HL-60 (cell line): ENCODE data around the gene PLSCR3.

ENCODE experiments used
- DNase-seq, 2 experiments: peaks; one replicate each; pipeline ENCODE4 v3.0.0-alpha.2; 2010 to 2020; ENCODE audit warnings: low read depth in 1 of 2, low spot score in 1 of 2
- H3K27ac ChIP-seq: fragments of 250-450 bp; sonication (Bioruptor Pico); replicated peaks from 2 replicates; pipeline ENCODE4 v1.5.1; 2020; ENCODE audit warnings: mild to moderate bottlenecking, moderate library complexity
- H3K27me3 ChIP-seq: fragments of 250-450 bp; sonication (Bioruptor Pico); 2 replicates; pipeline ENCODE4 v1.5.1; 2021; ENCODE audit warnings: mild to moderate bottlenecking, moderate library complexity; ENCODE audit not compliant: insufficient read depth, poor library complexity, severe bottlenecking
- H3K4me3 ChIP-seq: replicated peaks from 2 replicates; pipeline ENCODE4 v1.5.1; 2011; ENCODE audit warnings: mild to moderate bottlenecking, control low read depth, low read length; ENCODE audit not compliant: insufficient read depth
- CTCF ChIP-seq: IDR thresholded peaks from one replicate; pipeline ENCODE4 v1.5.1; 2011; ENCODE audit warnings: low read length, control low read depth, inconsistent platforms; ENCODE audit not compliant: insufficient read depth
- GABPA ChIP-seq: IDR thresholded peaks from 2 replicates; pipeline ENCODE4 v1.6.1; 2012; ENCODE audit warnings: low read depth
- POLR2AphosphoS5 ChIP-seq: IDR thresholded peaks from 2 replicates; pipeline ENCODE4 v1.6.1; 2012; ENCODE audit warnings: low read depth
- REST ChIP-seq: IDR thresholded peaks from 2 replicates; pipeline ENCODE4 v1.6.1; 2012; ENCODE audit warnings: low read depth; ENCODE audit not compliant: insufficient replicate concordance
- SPI1 ChIP-seq: IDR thresholded peaks from 2 replicates; pipeline ENCODE4 v1.6.1; 2012; ENCODE audit warnings: low read depth, mild to moderate bottlenecking, borderline replicate concordance

Gene PLSCR3

GRCh38 chr17:7423679-7424078 lies 29.4 kb upstream of the PLSCR3 start:
- Histone ChIP-seq H3K27ac (no peak overlapping the region), H3K4me3 (no peak overlapping the region), H3K27me3 (no peaks in the 10 kb centered on the region)
- no peak for TF ChIP-seq GABPA
- no peak for TF ChIP-seq SPI1
- DNase-seq = no peak

- TF ChIP-seq CTCF (no peak), REST (no peak), SPI1 (no peak), GABPA (no peak), POLR2AphosphoS5 (no peak)
Measured at GRCh38 chr17:7421186-7421585, 26.9 kb upstream of the PLSCR3 start.

GRCh38 chr17:7419819-7420610 lies 25.7 kb upstream of the PLSCR3 start, which contains the start of gene SPEM1:
Gene SPEM1 (plus strand): TSS chr17:7420324. CDS start chr17:7420385, 61 bp downstream.
- no peak within 1 kb of the TSS for H3K27ac ChIP-seq
- DNase-seq = no peak
- no peaks in the 10 kb centered on the region for H3K27me3 ChIP-seq
- no peak for TF ChIP-seq CTCF
- no peak for TF ChIP-seq REST
- TF ChIP-seq POLR2AphosphoS5 = no peak
- no peak for TF ChIP-seq SPI1
- TF ChIP-seq GABPA = no peak
- H3K4me3 ChIP-seq = no peak within 1 kb of the TSS

More at GRCh38 chr17:7421186-7421585, 26.9 kb upstream of the PLSCR3 start:
- Histone ChIP-seq H3K27me3 (no peaks in the 10 kb centered on the region), H3K27ac (no peak overlapping the region), H3K4me3 (no peak overlapping the region)
- DNase-seq = no peak

GRCh38 chr17:7418472-7419152 lies 24.3 kb upstream of the PLSCR3 start:
- H3K27me3 ChIP-seq = no peaks in the 10 kb centered on the region
- H3K4me3 ChIP-seq = no peak overlapping the region
- no peak overlapping the region for H3K27ac ChIP-seq
- DNase-seq = no peak
- TF ChIP-seq REST (no peak), POLR2AphosphoS5 (no peak), CTCF (no peak), GABPA (no peak), SPI1 (no peak)
